ENCODE results near the gene PCNX2.

PCNX2 gene

GRCh38 chr1:233224311-233224710, 71.2 kb downstream of the PCNX2 start:
- TF ChIP-seq, protein P1, sequence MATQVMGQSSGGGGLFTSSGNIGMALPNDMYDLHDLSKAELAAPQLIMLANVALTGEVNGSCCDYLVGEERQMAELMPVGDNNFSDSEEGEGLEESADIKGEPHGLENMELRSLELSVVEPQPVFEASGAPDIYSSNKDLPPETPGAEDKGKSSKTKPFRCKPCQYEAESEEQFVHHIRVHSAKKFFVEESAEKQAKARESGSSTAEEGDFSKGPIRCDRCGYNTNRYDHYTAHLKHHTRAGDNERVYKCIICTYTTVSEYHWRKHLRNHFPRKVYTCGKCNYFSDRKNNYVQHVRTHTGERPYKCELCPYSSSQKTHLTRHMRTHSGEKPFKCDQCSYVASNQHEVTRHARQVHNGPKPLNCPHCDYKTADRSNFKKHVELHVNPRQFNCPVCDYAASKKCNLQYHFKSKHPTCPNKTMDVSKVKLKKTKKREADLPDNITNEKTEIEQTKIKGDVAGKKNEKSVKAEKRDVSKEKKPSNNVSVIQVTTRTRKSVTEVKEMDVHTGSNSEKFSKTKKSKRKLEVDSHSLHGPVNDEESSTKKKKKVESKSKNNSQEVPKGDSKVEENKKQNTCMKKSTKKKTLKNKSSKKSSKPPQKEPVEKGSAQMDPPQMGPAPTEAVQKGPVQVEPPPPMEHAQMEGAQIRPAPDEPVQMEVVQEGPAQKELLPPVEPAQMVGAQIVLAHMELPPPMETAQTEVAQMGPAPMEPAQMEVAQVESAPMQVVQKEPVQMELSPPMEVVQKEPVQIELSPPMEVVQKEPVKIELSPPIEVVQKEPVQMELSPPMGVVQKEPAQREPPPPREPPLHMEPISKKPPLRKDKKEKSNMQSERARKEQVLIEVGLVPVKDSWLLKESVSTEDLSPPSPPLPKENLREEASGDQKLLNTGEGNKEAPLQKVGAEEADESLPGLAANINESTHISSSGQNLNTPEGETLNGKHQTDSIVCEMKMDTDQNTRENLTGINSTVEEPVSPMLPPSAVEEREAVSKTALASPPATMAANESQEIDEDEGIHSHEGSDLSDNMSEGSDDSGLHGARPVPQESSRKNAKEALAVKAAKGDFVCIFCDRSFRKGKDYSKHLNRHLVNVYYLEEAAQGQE (IDR thresholded peaks at IDR 0.05; ENCODE audit: insufficient read depth in 1 of 2, low read depth in 2 of 2, low read length in 2 of 2), result no peak
- no peak for TF ChIP-seq TAF1 (IDR thresholded peaks at IDR 0.05; ENCODE audit: borderline replicate concordance, insufficient read depth, low read length)
- no peak for TF ChIP-seq SIN3A (IDR thresholded peaks at IDR 0.05; ENCODE audit: borderline replicate concordance, insufficient read depth, low read length)
- no peak for TF ChIP-seq POLR2AphosphoS5 (IDR thresholded peaks at IDR 0.05; ENCODE audit: low read depth, low read length)
- no peak for TF ChIP-seq FOXP2 (optimal IDR thresholded peaks at IDR 0.05; ENCODE audit: borderline replicate concordance, extremely low read depth, extremely low read length, insufficient read depth)

GRCh38 chr1:233217832-233218231, 77.7 kb downstream of the PCNX2 start:
- no peak for TF ChIP-seq TAF1 (IDR thresholded peaks at IDR 0.05; ENCODE audit: borderline replicate concordance, insufficient read depth, low read length)
- TF ChIP-seq POLR2AphosphoS5 (IDR thresholded peaks at IDR 0.05; ENCODE audit: low read depth, low read length), result no peak
- no peak for TF ChIP-seq SIN3A (IDR thresholded peaks at IDR 0.05; ENCODE audit: borderline replicate concordance, insufficient read depth, low read length)
- no peak for TF ChIP-seq FOXP2 (optimal IDR thresholded peaks at IDR 0.05; ENCODE audit: borderline replicate concordance, extremely low read depth, extremely low read length, insufficient read depth)
- TF ChIP-seq, protein P1 (IDR thresholded peaks at IDR 0.05; ENCODE audit: insufficient read depth in 1 of 2, low read depth in 2 of 2, low read length in 2 of 2), result no peak

DNA sequence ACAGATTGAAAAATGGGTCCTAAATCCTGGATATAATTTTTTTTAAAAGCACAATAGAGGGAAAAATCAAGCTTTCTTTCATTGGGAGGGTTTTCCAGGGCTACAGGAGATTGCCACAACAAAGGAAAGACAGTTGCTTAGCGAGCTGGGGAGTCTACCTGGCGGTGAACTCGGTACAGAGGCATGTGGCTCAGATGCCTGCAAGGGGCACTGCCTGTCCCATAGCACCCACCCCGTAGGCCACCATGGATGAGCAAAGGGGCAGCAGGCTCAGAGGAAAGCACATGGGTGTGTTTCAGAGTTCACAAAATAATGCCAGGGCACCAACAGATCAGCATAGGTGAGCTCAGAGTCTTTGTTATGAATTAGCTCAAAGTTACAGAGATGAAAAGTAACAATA, 79.5 kb downstream of the PCNX2 start:
- TF ChIP-seq SIN3A (IDR thresholded peaks at IDR 0.05; ENCODE audit: borderline replicate concordance, insufficient read depth, low read length) (no peak), TAF1 (IDR thresholded peaks at IDR 0.05; ENCODE audit: borderline replicate concordance, insufficient read depth, low read length) (no peak), POLR2AphosphoS5 (IDR thresholded peaks at IDR 0.05; ENCODE audit: low read depth, low read length) (no peak), FOXP2 (optimal IDR thresholded peaks at IDR 0.05; ENCODE audit: borderline replicate concordance, extremely low read depth, extremely low read length, insufficient read depth) (no peak)
- TF ChIP-seq, protein P1 (IDR thresholded peaks at IDR 0.05; ENCODE audit: insufficient read depth in 1 of 2, low read depth in 2 of 2, low read length in 2 of 2), result no peak

DNA sequence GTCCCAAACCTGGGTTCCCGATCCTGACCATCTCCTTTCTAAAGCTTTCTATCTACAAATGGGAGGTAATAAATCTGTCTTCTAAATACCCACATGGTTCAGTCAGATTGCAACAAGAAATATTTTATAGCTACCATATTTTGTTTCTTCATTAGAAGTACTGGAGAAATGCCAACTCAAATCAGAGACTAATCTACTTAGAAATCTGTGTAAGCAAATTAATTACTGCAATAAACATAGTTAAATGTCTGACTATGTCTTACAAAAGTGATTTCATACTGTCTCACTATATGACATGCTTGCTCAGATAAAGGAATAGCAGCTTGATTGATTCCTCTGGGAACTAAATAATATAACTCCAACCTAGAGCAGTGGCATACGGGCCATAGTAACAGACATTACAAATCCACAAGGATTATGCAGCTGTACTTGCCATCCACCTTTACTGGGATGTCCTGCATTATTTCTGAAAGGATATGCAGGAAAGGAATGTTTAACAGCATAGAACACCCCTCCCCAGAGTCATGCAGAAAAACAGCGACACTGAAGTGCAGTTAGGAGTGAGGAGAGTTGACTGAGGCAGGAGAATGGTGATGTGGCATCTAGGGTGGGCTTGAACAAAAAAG, 80.3 kb downstream of the PCNX2 start:
- no peak for TF ChIP-seq TAF1 (IDR thresholded peaks at IDR 0.05; ENCODE audit: borderline replicate concordance, insufficient read depth, low read length)
- TF ChIP-seq FOXP2 (optimal IDR thresholded peaks at IDR 0.05; ENCODE audit: borderline replicate concordance, extremely low read depth, extremely low read length, insufficient read depth), result no peak
- TF ChIP-seq POLR2AphosphoS5 (IDR thresholded peaks at IDR 0.05; ENCODE audit: low read depth, low read length), result no peak
- no peak for TF ChIP-seq SIN3A (IDR thresholded peaks at IDR 0.05; ENCODE audit: borderline replicate concordance, insufficient read depth, low read length)
- TF ChIP-seq, protein P1 (IDR thresholded peaks at IDR 0.05; ENCODE audit: insufficient read depth in 1 of 2, low read depth in 2 of 2, low read length in 2 of 2), result no peak

Data from PFSK-1 (cell line).